GM18907 (cell line): ENCODE measurements around the gene TECTB.

ENCODE experiments used
- ATAC-seq: cut with Tn5 transposase; IDR thresholded peaks from one replicate; pipeline ENCODE4 v1.9.1; 2021; ENCODE audit warnings: mild to moderate bottlenecking, moderate library complexity; ENCODE audit not compliant: unreplicated experiment

TECTB gene

DNA sequence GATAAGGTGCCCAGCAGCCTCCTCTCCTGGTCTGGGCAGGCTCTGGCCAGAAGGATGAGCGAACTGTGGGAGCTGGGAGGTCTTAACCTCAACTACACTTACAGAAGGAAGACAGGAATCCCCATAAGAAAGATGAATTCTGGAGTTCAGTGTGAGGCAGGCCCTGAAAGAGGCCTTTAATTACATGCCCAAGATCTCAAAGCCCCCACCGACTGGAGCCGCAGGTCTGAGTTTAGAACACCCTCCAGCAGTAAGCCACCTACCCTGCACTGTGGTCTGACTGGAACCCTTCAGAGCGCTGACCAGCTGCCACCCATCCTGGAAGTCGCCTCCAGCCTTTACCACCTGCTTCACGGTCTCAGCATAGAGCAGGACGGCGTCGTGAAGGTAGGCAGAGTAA, 62.5 kb downstream of the TECTB start:
- no peak for ATAC-seq

DNA sequence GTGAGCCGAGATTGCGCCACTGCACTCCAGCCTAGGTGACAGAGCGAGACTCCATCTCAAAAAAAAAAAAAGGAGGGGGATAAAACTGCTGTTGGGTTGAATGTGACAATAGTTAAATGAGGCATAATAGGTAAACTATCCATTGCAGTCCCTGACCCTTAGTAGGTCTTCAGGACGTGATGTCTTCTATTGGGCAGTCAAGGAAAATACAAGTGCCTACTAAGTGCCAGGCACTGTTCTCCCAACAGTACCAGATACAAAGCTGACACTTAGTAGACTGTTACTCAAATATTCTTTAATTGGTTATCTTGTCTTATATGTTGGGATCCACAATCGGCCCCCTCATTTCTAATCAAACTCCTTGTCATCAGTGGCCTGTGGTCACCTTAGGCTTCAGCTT, 63.6 kb downstream of the TECTB start:
- ATAC-seq = no peak

DNA sequence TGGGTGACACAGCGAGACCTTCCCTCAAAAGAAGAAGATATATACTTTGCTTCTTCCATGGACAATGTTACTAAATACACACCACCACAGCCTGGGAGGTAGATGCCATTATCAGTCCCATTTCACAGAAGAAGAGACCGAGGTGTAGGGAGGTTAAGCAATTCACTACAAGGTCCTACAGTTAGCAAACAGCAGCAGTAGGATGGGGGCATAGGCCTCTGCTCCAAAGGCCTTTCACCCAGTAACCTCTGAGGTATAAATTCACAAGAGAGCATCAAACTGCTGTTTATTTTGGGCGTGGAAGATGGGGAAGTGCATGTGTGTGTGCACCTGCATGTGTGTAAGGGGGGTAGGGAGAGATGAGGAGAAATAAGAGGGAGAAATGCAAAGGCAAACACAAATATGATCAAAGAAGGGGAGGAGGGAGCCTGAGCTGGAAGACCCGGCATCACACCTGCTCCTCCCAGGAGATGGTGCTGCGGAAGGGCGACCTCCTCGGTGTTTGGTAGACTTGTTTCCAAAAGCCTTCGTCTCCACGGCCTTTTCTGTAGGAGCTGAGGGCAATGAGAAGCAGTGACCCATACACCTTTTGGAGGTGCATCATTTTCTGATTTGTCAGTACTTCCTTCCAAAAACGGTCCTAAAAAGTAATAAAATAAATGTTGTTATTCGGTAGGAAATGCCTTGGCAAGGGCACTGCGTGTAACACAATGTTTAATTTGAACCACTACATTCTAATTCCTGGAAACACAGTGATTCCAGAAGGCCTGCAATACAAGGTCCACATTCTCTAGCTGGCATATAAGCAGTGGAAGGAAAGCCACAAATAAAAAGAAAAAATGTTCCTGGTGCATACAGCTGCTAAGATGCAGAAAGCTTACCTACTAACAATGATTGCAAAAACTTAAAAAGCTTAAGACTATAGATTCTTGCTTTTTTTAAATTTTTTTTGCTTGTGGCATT, 64.8 kb downstream of the TECTB start:
- no peak for ATAC-seq

DNA sequence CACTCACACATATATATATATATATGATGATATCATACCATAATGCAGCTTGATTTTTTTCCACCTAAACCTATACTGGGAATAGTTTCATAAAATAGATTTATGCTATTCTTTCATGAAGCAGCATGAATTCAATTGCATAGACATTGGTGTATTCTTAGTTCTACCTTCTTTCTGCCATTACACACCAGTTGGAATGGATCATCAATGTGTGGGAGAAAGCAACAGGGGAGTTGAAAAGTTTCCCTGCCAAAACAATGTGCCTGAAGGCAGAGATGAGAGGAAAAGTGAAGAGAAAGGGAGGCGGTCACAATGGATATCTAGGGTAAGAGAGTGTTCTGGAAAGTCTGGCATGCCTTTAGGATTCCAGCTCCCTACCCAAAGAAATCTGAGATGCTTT, 65.6 kb downstream of the TECTB start:
- no peak for ATAC-seq

DNA sequence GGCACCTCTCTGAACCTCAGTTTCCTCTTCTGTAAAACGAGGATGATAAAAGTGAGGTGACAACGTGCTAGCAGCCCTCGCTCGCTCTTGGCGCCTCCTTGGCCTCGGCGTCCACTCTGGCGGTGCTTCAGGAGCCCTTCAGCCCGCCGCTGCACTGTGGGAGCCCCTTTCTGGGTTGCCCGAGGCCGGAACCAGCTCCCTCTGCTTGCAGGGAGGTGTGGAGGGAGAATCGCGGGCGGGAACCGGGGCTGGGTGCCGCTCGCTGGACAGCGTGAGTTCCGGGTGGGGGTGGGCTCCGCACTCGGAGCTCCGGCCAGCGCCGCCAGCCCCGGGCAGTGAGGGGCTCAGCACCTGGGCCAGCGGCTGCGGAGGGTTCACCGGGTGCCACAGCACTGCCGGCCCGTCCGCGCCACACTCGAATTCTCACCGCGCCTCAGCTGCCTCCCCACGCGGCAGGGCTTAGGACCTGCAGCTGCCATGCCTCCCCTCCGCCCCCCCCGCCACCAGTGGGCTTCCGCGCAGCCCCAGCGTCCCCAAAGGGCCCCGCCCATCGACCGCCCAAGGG, 66.4 kb downstream of the TECTB start:
- ATAC-seq = no peak

DNA sequence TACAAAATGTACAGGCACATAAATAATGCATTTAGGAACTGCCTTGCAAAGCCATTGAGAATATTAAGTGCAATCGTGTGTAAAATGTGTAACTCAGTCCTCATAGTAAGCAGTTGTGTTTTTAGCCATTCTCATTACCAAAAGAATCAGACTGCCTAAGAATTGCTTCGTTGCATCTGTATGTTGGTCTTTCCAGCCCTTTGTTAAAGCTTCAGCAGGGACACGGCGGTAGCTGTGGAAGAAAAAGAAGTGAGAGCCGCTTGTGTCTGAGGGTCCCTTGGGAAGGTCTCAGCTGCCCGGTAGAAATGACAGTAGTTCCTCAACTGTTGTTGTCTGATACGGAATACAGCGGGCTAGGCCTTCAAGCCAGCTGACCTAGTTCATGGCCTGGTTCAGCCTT, 67.9 kb downstream of the TECTB start:
- ATAC-seq = no peak

DNA sequence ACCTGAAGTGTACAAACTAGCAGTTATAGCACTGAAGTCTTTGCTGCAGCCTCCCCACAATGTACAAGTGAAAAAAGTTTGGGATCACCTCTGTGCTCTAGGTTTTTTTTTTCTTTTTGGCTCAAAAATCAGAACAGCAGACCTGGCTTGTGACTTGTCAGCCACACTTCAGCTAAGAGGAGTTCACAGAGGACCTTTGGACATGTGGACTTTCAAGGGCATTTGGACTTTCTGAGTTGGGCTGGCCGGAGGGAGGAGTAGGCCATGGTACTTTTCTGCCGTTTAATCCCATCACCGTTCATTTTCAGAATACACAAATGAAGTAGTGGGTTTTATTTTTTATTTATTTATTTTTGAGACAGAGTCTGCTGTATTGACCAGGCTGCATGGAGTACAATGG, 68.8 kb downstream of the TECTB start:
- no peak for ATAC-seq

DNA sequence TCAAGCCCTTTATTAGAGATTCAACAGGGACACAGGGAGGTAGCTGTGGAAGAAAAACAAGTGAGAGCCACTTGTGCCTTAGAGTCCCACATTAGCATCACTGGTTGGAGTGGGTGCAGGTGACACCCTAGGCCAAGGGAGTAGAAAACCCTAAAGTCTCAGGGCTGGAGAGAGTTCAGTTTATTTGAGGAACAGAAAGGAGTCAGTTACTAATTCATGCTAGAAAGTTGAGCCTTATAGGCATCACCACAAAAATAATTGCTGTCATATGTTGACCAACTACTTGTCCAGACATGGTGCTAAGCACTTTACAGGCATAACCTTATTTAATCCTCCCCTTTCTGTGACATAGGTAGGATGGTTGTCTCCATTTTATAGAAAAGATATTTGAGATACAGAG, 69.8 kb downstream of the TECTB start:
- ATAC-seq = no peak
